GM19328 (cell line): Measurements from ENCODE around the gene C3orf20.

Experiments used
- ATAC-seq: cut with Tn5 transposase; IDR thresholded peaks from one replicate; pipeline ENCODE4 v1.9.1; 2021; ENCODE audit warnings: mild to moderate bottlenecking, moderate library complexity; ENCODE audit not compliant: unreplicated experiment

The C3orf20 gene

DNA sequence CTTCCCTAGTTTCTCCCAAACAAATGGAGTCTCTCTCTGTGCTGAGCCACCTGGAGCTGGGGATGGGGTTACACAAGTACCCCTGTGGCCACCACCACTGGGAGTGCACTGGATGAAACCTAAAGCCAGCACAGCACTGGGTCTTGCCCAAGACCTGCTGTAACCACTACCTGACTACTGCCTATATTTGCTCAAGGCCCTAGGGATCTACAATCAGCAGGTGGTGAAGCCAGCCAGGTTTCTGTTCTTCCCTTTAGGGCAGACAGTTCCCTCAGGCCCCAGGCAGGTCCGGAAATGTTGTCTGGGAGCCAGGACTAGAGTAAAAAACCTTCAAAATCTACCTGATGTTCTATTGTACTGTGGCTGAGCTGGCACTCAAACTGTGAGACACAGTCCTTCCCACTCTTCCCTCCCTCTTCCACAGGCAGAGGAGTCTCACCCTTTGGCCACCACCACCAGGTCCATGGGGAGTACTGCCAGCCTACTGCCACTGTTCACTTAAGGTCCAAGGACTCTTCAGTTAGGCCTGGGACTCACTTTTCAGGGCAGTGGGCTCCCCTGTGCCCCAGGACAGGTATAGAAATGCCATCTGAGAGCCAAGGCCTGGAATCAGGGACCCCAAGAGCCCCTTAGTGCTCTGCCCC, 23.8 kb downstream of the C3orf20 start:
- ATAC-seq = no peak

DNA sequence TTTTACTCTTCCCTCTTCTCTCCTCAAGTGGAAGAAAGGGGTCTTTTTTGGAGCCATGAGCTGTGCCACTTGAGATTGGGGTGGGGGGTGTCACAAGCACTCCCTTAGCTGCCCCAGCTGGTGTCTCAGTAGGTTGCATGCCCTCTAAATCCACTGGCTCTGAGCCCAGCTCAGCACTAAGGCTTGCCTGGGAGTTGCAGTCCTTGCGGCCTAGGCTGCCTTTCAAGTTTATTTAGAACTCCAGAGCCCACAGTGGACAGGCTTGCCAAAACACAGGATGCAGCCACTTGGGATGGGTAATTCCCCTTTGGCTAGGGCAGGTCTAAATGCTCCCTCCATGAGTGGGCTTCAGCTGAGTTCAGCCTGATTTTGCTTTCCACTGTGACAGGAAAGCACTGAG, 24.7 kb downstream of the C3orf20 start:
- ATAC-seq = no peak

DNA sequence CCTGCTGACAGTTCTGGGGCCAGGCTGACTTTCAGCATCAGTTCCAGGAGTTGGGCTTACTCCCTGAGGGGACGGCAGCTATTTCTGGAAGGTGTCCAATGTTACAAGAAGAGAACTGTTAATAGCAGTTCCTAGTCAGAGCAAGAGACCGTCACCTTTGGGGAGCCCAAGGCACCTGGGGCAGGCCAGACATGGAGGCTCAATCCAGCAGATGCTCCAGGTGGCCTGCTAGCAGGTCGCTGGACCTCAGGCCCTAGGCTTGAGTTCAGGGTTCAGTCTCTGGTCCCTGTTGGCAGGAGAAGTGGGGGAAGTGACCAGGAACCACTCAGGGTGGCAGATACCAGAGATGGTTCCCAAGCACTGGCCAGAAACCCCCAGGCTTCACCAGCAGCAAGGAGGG, 25.9 kb downstream of the C3orf20 start:
- ATAC-seq = no peak

DNA sequence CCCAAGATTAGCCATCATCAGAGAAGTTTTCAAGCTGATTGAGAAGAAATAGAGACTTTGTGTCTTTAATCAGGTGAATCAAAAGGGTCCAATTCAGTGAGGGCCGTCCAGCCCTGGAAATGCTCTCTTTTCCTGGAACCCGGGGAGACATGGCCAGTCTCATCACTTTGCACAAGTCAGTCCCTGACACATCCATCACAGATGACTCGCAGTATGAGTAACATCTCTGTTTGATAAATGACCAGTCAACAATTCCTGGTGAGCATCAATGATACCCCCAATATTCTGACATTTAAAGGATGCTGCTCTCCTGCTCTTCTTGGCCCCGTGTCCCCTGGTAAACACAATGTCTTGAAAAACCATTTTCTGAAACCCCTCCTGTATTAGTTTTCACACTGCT, 26.7 kb downstream of the C3orf20 start:
- no peak for ATAC-seq

DNA sequence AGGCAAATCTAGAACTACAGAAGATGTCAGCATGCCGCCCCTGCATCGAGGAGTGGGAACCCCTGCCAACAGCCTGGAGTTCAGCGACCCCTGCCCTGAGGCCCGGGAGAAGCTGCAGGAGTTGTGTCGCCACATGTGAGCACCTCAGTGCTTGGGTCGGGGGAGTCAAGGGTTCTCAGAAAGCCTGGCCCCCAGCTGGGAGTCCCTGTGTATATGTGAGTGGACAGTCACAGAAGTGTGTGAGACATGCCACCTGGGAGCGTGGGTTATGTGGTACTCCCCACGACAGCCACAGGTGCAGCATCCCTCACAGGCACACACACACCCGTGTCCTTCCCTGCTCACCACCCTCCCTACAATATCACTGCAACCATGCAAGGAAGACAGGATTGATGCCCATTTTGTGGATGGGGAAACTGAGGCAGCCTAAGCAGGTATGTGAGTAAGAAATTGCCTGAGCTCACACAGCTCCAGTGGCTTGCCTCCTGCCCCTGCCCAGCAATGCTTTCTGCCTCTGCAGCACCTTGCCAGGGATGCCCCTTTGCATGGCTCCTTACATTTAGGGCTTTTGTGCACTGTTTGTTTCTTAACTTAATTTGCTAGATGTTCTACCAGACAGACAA, 28.3 kb downstream of the C3orf20 start:
- ATAC-seq = no peak

DNA sequence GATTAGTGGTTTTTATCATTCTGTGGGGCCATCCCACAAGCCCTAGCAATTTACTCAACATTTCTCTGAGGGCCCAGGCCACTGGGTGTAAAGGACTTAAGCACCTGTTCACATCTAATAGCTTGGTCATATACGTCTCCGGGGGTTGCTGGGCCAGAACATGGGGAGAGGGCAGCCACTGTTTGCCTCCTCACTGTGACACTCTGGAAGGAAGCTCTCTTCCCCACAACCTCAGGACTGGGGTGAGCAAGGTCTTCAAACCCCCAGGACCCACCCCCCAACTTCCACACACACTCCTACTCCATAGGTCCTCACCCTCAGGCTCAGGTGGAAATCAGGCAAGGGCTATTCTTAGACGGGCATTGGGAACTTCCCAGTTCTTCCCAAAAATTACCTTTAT, 28.9 kb downstream of the C3orf20 start:
- ATAC-seq = no peak

DNA sequence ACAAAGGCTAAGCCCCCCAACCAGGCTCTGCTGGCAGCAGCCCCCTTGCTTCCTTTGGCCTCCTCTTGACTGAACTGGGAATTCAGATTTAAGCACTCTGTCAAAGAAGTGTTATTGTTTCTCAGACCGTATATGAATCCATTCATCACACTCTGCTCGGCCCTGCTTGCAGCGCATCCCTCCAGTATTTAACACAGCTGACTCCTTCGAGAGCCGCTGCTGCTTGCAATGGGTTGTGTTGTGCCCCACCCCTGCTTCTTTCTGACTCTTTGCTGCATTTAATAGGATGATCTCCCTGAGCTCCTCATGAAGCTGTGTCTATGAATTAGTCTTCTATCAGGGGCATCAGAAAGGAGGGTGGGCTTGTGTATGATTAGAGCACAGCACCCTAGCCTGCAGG, 31.2 kb downstream of the C3orf20 start:
- no peak for ATAC-seq

DNA sequence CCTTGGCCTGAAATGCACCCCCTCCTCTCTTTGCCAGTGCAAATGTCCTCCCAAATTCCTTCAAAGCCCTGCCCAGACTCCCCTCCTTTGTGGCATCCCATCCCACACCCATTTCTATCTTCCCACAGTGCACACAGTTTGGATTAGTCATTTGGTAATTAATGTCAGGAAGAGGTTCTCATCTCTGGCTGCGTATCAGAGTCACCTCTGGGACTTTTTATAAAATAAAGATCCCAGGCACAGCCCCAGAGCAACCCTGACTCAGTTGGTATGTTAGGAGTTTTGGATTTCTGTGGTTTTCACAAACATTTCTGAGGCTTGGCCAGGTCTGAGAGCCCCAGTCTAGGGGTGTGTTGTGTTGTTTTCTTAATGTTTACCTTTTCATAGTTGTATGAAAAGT, 41.6 kb downstream of the C3orf20 start:
- ATAC-seq = no peak

DNA sequence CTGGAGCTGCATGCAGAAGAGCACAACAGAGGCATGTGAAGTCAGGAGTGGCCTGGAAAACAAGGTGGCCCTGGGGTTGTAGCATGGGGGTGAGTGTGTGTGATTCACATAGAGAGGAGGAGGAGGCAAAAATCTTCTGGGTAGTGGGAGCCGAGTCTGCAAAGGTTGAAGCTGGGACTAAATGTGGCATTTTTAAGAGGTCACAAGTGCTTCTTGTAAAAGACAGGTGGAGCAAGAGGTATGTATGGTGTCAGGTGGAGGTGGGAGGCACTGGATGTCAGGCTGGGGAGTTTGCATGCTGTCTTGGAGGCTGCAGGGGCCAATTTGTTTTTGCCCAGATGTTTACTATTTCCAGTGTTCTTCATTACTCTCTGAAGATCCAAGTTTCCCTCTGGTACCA, 42.4 kb downstream of the C3orf20 start:
- no peak for ATAC-seq

DNA sequence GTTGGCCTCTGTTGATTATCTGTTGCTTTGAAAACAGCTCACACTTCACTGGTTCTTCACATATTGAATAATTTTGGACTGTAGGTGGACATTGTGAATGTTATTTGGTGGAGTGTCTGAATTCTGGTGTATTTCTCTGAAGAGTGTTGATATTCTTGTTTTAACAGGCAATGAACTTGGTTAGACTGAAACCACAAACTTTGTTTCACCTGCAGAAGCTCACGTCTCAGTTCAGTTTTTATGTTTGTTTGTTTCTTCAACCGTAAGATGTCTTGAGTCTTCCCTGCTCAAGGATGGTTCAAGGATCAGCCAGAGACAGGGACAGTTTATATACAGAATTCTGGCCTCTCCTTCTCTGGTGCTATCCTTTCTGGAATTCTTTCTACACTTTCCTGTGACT, 43.6 kb downstream of the C3orf20 start:
- ATAC-seq = no peak

DNA sequence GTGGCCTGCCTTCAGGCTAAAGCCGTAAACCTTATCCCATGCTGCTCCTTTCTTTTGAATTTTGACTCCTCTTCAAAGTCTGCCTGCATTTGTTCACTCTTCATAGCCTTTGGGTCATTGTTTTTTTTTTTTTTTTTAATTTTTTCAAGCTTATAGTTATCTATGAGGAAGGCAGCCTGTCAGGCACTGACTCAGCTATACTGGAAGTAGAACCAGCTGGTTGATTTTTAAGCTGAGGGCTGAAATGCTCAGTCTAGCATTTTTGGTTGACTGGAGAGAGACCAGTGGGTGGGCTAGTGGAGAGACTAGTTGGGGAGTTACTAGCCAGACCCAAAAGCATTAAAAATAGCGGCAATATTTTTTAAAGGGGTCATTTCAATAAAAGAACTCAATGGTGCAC, 44.1 kb downstream of the C3orf20 start:
- ATAC-seq = no peak

DNA sequence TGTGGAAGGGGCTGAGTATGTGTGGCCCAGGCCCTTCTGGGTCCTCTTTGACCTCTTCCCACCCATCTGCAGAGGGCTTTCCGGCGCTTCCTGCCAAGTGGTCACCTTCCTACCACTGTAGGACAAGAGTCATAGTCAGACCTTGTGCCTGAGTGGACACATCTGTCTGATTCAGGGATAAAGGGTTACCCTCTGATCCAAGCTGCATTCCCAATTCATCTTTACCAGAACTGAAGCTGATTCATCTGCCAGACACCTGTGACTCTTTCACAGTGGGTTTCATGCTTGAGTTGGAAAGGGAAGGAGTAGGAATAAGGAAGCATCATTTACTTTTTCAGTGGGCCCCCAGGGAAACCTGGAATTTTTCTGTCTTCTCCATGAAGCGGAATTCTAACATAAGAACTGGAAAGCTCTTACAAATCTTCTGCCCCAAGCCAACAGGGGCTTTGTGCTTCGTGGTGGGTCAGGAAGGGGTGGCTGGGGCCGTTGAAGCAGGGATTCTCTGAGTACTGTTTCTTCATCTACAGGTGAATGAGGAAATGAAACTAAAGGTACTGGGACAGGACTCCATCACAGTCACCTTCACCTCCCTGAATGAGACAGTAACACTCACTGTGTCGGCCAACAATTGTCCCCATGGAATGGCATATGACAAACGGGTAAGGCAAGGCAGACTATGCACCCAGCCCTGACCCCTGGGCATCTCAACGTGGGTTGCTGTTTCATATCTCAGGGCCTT, 46.4 kb downstream of the C3orf20 start:
- ATAC-seq = no peak

DNA sequence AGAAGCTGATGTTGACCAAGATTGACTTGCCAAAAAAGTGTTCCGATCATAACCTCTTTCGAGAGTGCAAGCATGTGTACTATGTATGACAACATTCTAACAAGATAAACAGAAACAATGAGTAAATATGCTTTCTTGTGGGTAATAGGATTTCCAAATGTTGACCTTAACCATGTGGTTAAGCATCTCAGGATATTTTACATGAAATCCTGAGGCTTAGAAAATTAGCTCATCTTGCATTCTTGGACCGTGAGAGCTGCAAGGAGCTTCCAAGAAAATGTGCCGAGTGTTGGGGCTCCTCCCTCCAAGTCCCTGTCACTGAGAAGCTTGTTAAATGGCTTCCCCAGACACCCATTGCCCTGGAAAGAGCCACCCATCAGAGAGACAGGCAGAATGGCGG, 50.1 kb downstream of the C3orf20 start:
- no peak for ATAC-seq

DNA sequence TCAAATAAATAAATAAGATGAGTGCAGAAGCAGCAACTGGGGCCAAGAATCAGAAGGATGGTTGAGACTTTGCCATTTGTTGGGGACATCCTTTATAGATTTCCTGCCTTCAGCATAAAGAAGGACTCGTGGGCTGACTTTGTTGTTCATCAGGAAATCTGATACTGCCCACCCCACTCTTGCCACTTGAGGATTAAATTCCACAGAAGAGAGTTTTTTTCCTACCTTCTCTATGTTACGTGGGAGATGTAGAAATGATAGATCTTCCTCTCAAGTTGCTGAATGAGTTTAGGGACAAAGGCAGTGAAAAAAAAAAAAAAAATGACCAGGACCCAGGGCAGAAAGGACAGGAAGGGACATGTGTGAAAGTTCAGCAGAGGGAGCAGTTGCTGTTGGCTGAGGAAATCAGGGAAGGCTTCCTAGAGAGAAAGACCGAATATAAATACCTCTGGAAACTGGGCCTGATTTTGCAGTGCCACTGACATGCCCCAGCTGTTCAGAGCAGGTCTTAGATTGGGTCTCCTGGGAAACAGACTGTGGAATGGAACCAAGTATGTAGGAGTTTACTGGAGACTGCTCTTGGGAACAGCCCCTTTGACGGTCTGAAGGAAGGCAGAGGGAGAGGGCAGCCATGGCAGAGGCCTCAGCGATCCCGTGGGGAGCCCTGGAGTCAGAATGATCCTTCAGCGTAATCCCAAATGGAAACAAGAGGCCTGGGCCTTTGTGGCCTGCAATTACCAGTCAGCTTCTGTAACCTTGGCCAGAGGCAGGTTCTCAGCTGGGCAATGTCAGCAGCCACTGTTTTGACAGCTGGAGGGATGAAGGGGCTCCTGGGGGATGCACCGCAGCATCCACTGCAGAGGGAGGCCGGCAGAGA, 50.9 kb downstream of the C3orf20 start:
- no peak for ATAC-seq

DNA sequence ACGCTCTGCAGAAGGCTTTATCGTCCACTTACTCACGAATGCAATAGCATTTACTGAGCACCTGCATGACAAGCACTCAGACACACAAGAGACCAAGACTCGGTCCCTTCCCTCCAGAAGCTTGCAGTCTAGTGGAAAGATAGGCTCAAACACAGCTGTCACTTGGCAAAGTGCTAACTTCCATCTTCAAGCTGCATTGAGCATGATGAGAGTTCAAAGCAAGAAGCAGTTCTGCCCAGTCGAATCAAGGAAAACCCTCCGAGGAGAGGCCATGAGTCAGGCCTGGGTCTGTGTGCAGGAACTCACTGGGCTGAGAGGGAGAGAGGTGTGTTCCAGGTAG, 51.5 kb downstream of the C3orf20 start:
- ATAC-seq = no peak

DNA sequence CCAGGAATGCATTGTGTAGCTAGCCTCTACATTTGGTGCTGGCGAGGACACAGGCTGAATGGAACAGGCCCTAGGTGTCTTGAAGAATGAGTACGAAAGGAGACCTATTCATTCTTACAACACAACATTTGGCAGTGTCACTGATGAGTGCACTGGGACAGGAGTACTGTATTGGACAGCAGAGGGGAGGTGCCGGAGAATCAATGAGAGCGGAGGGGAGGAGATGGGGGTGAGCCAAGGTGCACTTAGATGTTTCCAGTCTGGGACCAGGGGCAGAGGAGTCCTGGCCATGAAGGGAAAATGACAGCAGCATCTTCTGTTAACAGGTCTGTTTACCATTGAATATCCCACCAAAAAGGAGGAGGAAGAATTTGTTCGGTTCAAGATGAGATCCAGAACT, 53.2 kb downstream of the C3orf20 start:
- ATAC-seq = no peak

DNA sequence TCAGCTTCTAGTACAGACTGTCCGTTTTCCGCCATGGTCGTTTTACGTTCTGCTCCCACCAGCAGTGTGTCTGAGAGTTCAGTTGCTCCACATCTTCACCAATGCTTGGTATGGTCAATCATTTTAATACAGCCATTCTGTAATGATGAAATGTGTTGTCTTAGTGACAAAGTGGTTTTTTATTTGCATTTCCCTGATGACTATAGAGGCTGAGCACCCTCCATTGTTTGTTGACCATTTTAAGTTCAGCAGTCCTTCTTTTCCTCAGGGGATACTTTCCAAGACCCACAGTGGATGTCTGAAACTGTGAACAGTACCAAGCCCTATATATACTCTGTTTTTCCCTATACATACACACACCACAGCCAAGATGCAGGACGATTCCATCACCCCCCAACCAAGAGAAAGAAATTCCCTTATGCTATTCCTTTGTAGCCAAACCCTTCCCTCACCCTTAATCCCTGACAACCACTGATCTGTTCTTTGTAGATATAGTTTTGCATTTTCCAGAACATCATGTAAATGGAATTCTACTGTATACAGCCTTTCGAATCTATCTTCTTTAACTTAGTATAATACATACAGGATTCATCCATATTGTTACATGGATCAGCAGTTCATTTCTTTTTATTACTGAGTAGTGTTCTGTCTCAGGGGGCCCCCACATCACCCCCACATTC, 55.9 kb downstream of the C3orf20 start:
- no peak for ATAC-seq

DNA sequence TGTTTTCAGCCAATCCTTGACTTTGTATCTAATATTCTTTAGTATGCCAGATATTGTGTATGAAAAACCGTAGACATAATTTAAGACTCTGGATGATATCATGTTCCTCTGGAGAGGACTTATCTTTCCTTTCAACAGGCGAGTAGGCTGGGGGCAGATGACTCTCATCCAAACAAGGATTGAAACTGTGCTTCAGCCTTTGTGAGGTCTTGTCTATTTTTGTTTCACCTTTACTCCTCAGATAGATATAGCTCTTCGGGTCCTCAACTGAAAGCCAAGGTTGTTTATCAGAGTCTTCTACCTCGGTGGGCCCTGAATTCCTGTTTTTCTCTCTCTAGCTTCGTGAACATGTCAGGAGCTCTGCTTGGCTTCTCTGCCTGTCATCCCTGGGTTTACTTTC, 66.0 kb downstream of the C3orf20 start:
- no peak for ATAC-seq

DNA sequence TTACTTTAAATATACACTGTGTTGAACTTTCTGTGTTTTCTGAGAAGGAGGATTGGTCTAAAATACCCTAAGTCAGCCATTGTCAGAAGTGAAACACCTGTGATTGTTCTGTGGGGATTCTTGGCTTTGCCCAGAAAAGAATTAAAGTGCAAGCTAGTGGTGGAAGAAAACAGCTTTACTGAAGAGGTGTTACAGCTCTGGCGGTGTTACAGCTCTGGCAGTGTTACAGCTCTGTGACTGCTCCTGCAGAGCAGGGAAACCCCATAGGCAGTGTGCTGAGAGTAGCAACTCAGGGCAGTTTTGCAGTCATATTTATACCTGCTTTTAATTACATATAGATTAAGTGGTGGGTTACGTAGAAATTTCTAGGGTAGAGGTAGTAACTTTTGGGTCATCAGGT, 66.6 kb downstream of the C3orf20 start:
- no peak for ATAC-seq

DNA sequence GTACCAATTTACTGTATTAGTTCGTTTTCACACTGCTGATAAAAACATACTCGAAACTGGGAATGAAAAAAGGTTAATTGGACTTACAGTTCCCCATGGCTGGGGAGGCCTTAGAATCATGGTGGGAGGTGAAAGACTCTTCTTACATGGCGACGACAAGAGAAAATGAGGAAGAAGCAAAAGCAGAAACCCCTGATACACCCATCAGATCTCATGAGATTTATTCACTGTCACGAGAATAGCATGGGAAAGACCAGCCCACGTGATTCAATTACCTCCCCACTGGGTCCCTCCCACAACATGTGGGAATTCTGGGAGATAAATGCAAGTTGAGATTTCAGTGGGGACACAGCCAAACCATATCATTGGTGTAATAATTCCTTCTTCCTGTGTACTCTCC, 69.6 kb downstream of the C3orf20 start:
- no peak for ATAC-seq

DNA sequence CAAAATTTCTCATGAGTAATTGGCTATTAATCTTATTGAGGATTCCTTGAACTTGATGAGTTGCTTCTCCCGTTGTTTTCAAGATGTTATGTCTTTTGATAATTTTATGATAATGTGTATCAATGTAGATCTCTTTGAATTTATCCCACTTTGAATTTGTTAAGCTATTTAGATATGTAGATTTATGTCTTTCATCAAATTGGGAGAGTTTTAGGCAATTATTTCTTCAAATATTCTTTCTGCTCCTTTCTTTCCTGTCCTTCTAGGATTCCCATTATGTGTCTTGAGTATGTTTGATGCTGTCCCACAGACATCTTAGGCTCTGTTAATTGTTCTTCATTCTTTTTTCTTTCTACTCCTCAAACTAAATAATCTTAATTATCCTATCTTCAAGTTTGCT, 75.7 kb downstream of the C3orf20 start:
- no peak for ATAC-seq
